HepG2 (cell line): ENCODE data around the gene SLC8B1. TPM values are rescaled to one million over a fixed set of nuclear protein-coding genes. Genes with fewer than 3 reads are reported as not detected.

ENCODE experiments used
- ATAC-seq: fragments of 200-7000 bp; cut with Tn5 transposase; 3 replicates; pipeline ENCODE4 v1.9.1; 2020; ENCODE audit warnings: mild to moderate bottlenecking, moderate library complexity
- BruUV-seq: library from RNA; stranded (reverse); fragments of 400-500 nt; replicated peaks from 2 replicates; lab custom pipeline; 2021; lab: Mats Ljungman, UMichigan
- CTCF ChIA-PET: fragments of 300-600 bp; formaldehyde crosslinking; extraction: SDS; loops from one replicate; lab custom pipeline; 2021; ENCODE audit warnings: low total read pairs, inconsistent platforms, low intra/inter-chr PET ratio; lab: Yijun Ruan, JAX
- POLR2A ChIA-PET: fragments of 350-600 bp; sonication (Branson Sonifier 250); formaldehyde crosslinking; loops from one replicate; lab custom pipeline; 2020; ENCODE audit warnings: antibody characterized with exemption, inconsistent platforms; lab: Yijun Ruan, JAX
- DNase-seq: peaks from one replicate; pipeline ENCODE4 v3.0.0-alpha.2; 2015; ENCODE audit warnings: low spot score
- FAIRE-seq: peaks from 3 replicates; lab custom pipeline; 2011; peaks lifted over from hg19 to GRCh38; lab: Jason Lieb, UNC
- H2AFZ ChIP-seq: one replicate; pipeline ENCODE4 v1.6.1; 2011; ENCODE audit warnings: low read length, inconsistent platforms
- H3K27ac ChIP-seq: fragments of 300-600 bp; 3 replicates; pipeline ENCODE4 v1.8.0; 2011; ENCODE audit warnings: mixed run types, mild to moderate bottlenecking, mixed read lengths, low read length, inconsistent platforms; ENCODE audit not compliant: insufficient read depth; ENCODE audit errors: extremely low read length
- H3K27me3 ChIP-seq, 2 experiments: fragments of 200-600 bp in 1 of 2; 2 replicates in 1 of 2; 3 replicates in 1 of 2; pipeline versions ENCODE4 v1.6.0 to v1.8.0; 2011; ENCODE audit warnings: low read length in 2 of 2, mild to moderate bottlenecking in 2 of 2, moderate library complexity in 2 of 2, inconsistent platforms in 1 of 2; ENCODE audit not compliant: insufficient read depth in 2 of 2, control insufficient read depth in 1 of 2
- H3K36me3 ChIP-seq, 2 experiments: fragments of 200-600 bp in 1 of 2; replicated peaks in 1 of 2; 2 replicates in 1 of 2; 3 replicates in 1 of 2; pipeline versions ENCODE4 v1.5.1 to v1.8.0; 2011; ENCODE audit warnings: low read length in 2 of 2, inconsistent platforms in 1 of 2; ENCODE audit not compliant: insufficient read depth in 2 of 2, control insufficient read depth in 1 of 2
- H3K4me1 ChIP-seq: 2 replicates; pipeline ENCODE4 v1.5.1; 2012; ENCODE audit warnings: low read length, inconsistent platforms; ENCODE audit not compliant: insufficient read depth
- H3K4me2 ChIP-seq: 2 replicates; pipeline ENCODE4 v1.6.0; 2011; ENCODE audit warnings: low read depth, low read length, inconsistent platforms
- H3K4me3 ChIP-seq, 3 experiments: fragments of 200-600 bp in 1 of 3; sonication (generic), shearing (Covaris generic) in 1 of 3; replicated peaks in 1 of 3; 2 replicates each; pipeline ENCODE4 v1.5.1; 2011 to 2016; ENCODE audit warnings: low read length in 3 of 3, inconsistent platforms in 2 of 3, low read depth in 2 of 3, mild to moderate bottlenecking in 2 of 3, control low read depth in 1 of 3, mixed read lengths in 1 of 3; ENCODE audit not compliant: insufficient read depth in 1 of 3
- H3K79me2 ChIP-seq: one replicate; pipeline ENCODE4 v1.6.1; 2011; ENCODE audit warnings: low read length, inconsistent platforms; ENCODE audit not compliant: insufficient read depth
- H3K9ac ChIP-seq: 2 replicates; pipeline ENCODE4 v1.6.0; 2011; ENCODE audit warnings: mild to moderate bottlenecking, low read depth, low read length, inconsistent platforms; ENCODE audit not compliant: insufficient read depth
- H3K9me3 ChIP-seq: 2 replicates; pipeline ENCODE4 v1.5.1; 2012; ENCODE audit warnings: mild to moderate bottlenecking, low read length
- H4K20me1 ChIP-seq: 2 replicates; pipeline ENCODE4 v1.6.0; 2011; ENCODE audit warnings: inconsistent platforms, mild to moderate bottlenecking, low read length, moderate library complexity; ENCODE audit not compliant: insufficient read depth
- KLF16 ChIP-seq, 2 experiments: sonication (generic) in 1 of 2; formaldehyde crosslinking in 1 of 2; IDR thresholded peaks; 2 replicates each; pipeline versions ENCODE4 v1.6.1 to v1.8.0; 2016 to 2023; ENCODE audit warnings: missing genetic modification reagents in 2 of 2, missing compliant biosample characterization in 1 of 2
- ZBTB42 ChIP-seq: sonication (generic); formaldehyde crosslinking; IDR thresholded peaks from 2 replicates; pipeline ENCODE4 v1.5.0; 2020; ENCODE audit warnings: mild to moderate bottlenecking, missing genetic modification reagents
- ZBTB46 ChIP-seq: sonication (generic); formaldehyde crosslinking; IDR thresholded peaks from 2 replicates; pipeline ENCODE4 v1.4.0; 2020; ENCODE audit warnings: mild to moderate bottlenecking, missing genetic modification reagents, borderline replicate concordance
- ZNF10 ChIP-seq: sonication (generic); formaldehyde crosslinking; IDR thresholded peaks from 2 replicates; pipeline ENCODE4 v1.4.0; 2020; ENCODE audit warnings: mild to moderate bottlenecking, low read depth, missing genetic modification reagents, borderline replicate concordance
- ZSCAN25 ChIP-seq: sonication (generic); formaldehyde crosslinking; IDR thresholded peaks from 2 replicates; pipeline ENCODE4 v1.8.0; 2022; ENCODE audit warnings: mild to moderate bottlenecking, missing genetic modification reagents
- WGBS: methylation state at CpG from one replicate; pipeline ENCODE4 v1.1.6; 2017; ENCODE audit warnings: low lambda C conversion rate; 5-methylcytosine and 5-hydroxymethylcytosine counted together
- in situ Hi-C: cut with HindIII; loops from 2 replicates; pipeline ENCODE4 v1.10.0; 2017; ENCODE audit warnings: low pct_unique_long_range_greater_than_20kb; ENCODE audit not compliant: extremely low pct_ligation_motif_present
- intact Hi-C: fragments of 100-400 bp; cut with micrococcal nuclease; formaldehyde crosslinking; loops from one replicate; pipeline ENCODE4 v1.10.0; 2022; ENCODE audit not compliant: unreplicated experiment
- polyA plus RNA-seq, 8 experiments: library from polyadenylated mRNA; depleted of rRNA in 3 of 8; stranded (reverse) in 7 of 8; unstranded in 1 of 8; fragments of >200 nt; fragmentation: Illumina TruSeq in 4 of 8; extraction: Trizol in 4 of 8; gene quantifications; 2 replicates each; pipeline versions ENCODE4 v1.2.1 to v1.2.3, GENCODE V29; 2011 to 2016; ENCODE audit warnings: low read depth in 4 of 8, missing spikeins in 1 of 8, mixed read lengths in 1 of 8; ENCODE audit not compliant: insufficient read depth in 1 of 8
- total RNA-seq, 5 experiments: library from RNA; depleted of rRNA; stranded (reverse); fragments of >200 nt; fragmentation: Illumina TruSeq; extraction: Trizol; gene quantifications; 2 replicates each; pipeline ENCODE4 v1.2.3, GENCODE V29; 2016; ENCODE audit warnings: low read depth in 1 of 5
- TF ChIP-seq, protein P1 (sequence below): sonication (generic); formaldehyde crosslinking; IDR thresholded peaks from 2 replicates; pipeline ENCODE4 v1.4.0; 2020; ENCODE audit warnings: missing genetic modification reagents
- TF ChIP-seq, protein P2 (sequence below): sonication (generic); formaldehyde crosslinking; IDR thresholded peaks from 2 replicates; pipeline ENCODE4; 2020; ENCODE audit warnings: missing genetic modification reagents, mild to moderate bottlenecking, borderline replicate concordance

Gene SLC8B1
- total and polyA plus RNA-seq, 2 of the 13 experiments (the other 11 are each of a cell fraction or from before 2014, with no cell fraction given), result 6.8 to 8.0 TPM

DNA sequence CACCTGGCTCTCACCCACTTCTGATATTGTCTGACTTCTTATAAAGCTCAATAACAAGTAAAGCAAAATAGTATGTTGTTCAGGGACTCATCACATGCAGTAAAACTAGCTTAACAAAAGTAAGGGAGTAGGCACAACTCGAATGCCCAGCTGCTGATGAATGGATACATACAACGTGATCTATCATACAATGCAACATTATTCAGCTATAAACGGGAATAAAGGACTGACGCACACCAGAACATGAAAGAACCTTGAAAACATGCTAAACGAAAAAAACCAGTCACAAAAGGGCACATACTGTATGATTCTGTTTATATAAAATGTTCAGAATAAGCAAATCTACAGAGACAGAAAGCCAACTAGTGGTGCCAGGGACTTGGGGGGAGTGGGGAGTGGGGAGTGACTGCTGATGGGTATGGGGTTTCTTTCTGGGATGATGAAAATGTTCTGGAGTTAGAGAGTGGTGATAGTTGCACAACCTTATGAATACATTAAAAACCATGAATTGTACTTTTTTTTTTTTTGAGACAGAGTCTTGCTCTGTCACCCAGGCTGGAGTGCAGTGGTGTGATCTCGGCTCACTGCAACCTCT, 34.6 kb upstream of the SLC8B1 start:
- BruUV-seq, result no TSS peak
- CTCF ChIA-PET, result no interaction called here

More for the DNA sequence above, 34.6 kb upstream of the SLC8B1 start:
- intact Hi-C loops, result no loop called here
- H3K36me3 ChIP-seq, result peaks cover 4 to 22% of the 10 kb centered on the region in 2 experiments; a peak in 3 of 5 replicates
- H3K4me1 ChIP-seq, result no peaks in the 10 kb centered on the region
- H3K79me2 ChIP-seq, result no peaks in the 10 kb centered on the region
- no peak overlapping the region for H2AFZ ChIP-seq
- no peak overlapping the region for H3K4me2 ChIP-seq
- H3K4me3 ChIP-seq, result no peak overlapping the region
- FAIRE-seq (no peak), ATAC-seq (no peak)
- H3K9ac ChIP-seq, result no peak overlapping the region
- H3K9me3 ChIP-seq, result no peaks in the 10 kb centered on the region
- H4K20me1 ChIP-seq, result no peaks in the 10 kb centered on the region
- POLR2A ChIA-PET, result no interaction called here
- no peak overlapping the region for H3K27ac ChIP-seq
- no peak for TF ChIP-seq ZNF10 (CRISPR knock-in tag)
- TF ChIP-seq KLF16 (CRISPR knock-in tag; IDR thresholded peaks at IDR 0.05), result no peak
- TF ChIP-seq ZSCAN25 (CRISPR knock-in tag), result no peak
- no peak for TF ChIP-seq ZBTB46 (CRISPR knock-in tag)
- TF ChIP-seq, protein P1, sequence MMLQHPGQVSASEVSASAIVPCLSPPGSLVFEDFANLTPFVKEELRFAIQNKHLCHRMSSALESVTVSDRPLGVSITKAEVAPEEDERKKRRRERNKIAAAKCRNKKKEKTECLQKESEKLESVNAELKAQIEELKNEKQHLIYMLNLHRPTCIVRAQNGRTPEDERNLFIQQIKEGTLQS (CRISPR knock-in tag), result no peak
- TF ChIP-seq, protein P2, sequence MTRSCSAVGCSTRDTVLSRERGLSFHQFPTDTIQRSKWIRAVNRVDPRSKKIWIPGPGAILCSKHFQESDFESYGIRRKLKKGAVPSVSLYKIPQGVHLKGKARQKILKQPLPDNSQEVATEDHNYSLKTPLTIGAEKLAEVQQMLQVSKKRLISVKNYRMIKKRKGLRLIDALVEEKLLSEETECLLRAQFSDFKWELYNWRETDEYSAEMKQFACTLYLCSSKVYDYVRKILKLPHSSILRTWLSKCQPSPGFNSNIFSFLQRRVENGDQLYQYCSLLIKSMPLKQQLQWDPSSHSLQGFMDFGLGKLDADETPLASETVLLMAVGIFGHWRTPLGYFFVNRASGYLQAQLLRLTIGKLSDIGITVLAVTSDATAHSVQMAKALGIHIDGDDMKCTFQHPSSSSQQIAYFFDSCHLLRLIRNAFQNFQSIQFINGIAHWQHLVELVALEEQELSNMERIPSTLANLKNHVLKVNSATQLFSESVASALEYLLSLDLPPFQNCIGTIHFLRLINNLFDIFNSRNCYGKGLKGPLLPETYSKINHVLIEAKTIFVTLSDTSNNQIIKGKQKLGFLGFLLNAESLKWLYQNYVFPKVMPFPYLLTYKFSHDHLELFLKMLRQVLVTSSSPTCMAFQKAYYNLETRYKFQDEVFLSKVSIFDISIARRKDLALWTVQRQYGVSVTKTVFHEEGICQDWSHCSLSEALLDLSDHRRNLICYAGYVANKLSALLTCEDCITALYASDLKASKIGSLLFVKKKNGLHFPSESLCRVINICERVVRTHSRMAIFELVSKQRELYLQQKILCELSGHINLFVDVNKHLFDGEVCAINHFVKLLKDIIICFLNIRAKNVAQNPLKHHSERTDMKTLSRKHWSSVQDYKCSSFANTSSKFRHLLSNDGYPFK (CRISPR knock-in tag), result no peak
- no peak for TF ChIP-seq ZBTB42
- TF ChIP-seq, all 625 proteins: peak for 0
- 86% methylated on average over 6 of the region's 6 CpGs for WGBS
- in situ Hi-C loops, result no loop called here
- H3K27me3 ChIP-seq, result no peaks in the 10 kb centered on the region
- DNase-seq, result no peak
